ENCODE measurements around the gene ATP5PD.

The ATP5PD gene

GRCh38 chr17:75059369-75060345, 12.9 kb upstream of the ATP5PD start:
- ChIA-PET CTCF (interaction anchor here (0.6 to 15.6 kb wide), 23 partner anchors 10 to 293 kb away, joined by 3 to 117 read pairs (median 4); partner anchors contain the start of genes ARMC7 and KCTD2), POLR2A (interaction anchor here (0.5 to 1.5 kb wide), 11 partner anchors 11 to 113 kb away, joined by 3 to 6 read pairs (median 4); partner anchors contain the start of genes ARMC7, ATP5PD and KCTD2)
- H3K4me3 ChIP-seq (ENCODE audit: low read depth, low read length), result no peak overlapping the region
- 0 out of 2 replicates have a peak overlapping the region, but pooled peaks have one; percentile 44 for H3K27ac ChIP-seq (ENCODE audit: extremely low read depth, low read depth, low read length)
- no peaks in the 10 kb centered on the region for H3K9me3 ChIP-seq (ENCODE audit: control insufficient read depth, insufficient read depth, low read depth, low read length)
- no peaks in the 10 kb centered on the region for H3K4me1 ChIP-seq (ENCODE audit: control insufficient read depth, insufficient read depth, low read length)
- TF ChIP-seq ZXDB (tag by site-specific recombination; IDR thresholded peaks at IDR 0.05) (no peak), ZNF654 (tag by site-specific recombination; IDR thresholded peaks at IDR 0.05; ENCODE audit: low read depth) (peak; percentile 50), SCRT1 (tag by site-specific recombination; IDR thresholded peaks at IDR 0.05; ENCODE audit: borderline replicate concordance) (no peak), ZBTB6 (tag by site-specific recombination; IDR thresholded peaks at IDR 0.05) (0 out of 2 replicates have a peak, but pooled peaks have one; percentile 15)
- H3K36me3 ChIP-seq (ENCODE audit: control insufficient read depth in 2 of 2, insufficient read depth in 1 of 2, low read length in 2 of 2), result peaks cover 42 to 81% of the 10 kb centered on the region in 2 experiments

- no peak overlapping the region for H3K4me3 ChIP-seq (ENCODE audit: low read depth, low read length)
- no peaks in the 10 kb centered on the region for H3K9me3 ChIP-seq (ENCODE audit: control insufficient read depth, insufficient read depth, low read depth, low read length)
- H3K36me3 ChIP-seq (ENCODE audit: control insufficient read depth in 2 of 2, insufficient read depth in 1 of 2, low read length in 2 of 2), result peaks cover 57 to 70% of the 10 kb centered on the region in 2 experiments
- H3K4me1 ChIP-seq (ENCODE audit: control insufficient read depth, insufficient read depth, low read length), result peaks cover 6% of the 10 kb centered on the region; the same call in 1 of the 2 replicates
- no peak overlapping the region for H3K27ac ChIP-seq (ENCODE audit: extremely low read depth, low read depth, low read length)
- ChIA-PET POLR2A (no interaction called here), CTCF (interaction anchor here (0.7 to 1.5 kb wide), 3 partner anchors 9 to 45 kb away, joined by 3 to 5 read pairs (median 3); no protein-coding TSS in a partner anchor)
- TF ChIP-seq KLF16 (tag by site-specific recombination; IDR thresholded peaks at IDR 0.05), result no peak
- no peak for TF ChIP-seq ZNF777 (tag by site-specific recombination; IDR thresholded peaks at IDR 0.05; ENCODE audit: borderline replicate concordance)
- no peak for TF ChIP-seq KLF9 (tag by site-specific recombination; IDR thresholded peaks at IDR 0.05; ENCODE audit: low read depth)
- no peak for TF ChIP-seq ZNF211 (tag by site-specific recombination; IDR thresholded peaks at IDR 0.05; ENCODE audit: low read depth)
- TF ChIP-seq PRDM10 (tag by site-specific recombination; IDR thresholded peaks at IDR 0.05), result no peak
- no peak for TF ChIP-seq ZNF16 (tag by site-specific recombination; IDR thresholded peaks at IDR 0.05; ENCODE audit: low read depth)
- TF ChIP-seq ZNF843 (tag by site-specific recombination; IDR thresholded peaks at IDR 0.05), result no peak
- no peak for TF ChIP-seq OSR2 (tag by site-specific recombination; IDR thresholded peaks at IDR 0.05)
- TF ChIP-seq ZBTB7A (tag by site-specific recombination; IDR thresholded peaks at IDR 0.05; ENCODE audit: low read depth), result no peak
- TF ChIP-seq HOXD13 (CRISPR knock-in tag; IDR thresholded peaks at IDR 0.05; ENCODE audit: borderline replicate concordance), result no peak
- no peak for TF ChIP-seq ZBTB26 (tag by site-specific recombination; optimal IDR thresholded peaks at IDR 0.05)
- no peak for TF ChIP-seq ZBTB8A (tag by site-specific recombination; IDR thresholded peaks at IDR 0.05)
- no peak for TF ChIP-seq TSHZ1 (tag by site-specific recombination; IDR thresholded peaks at IDR 0.05; ENCODE audit: borderline replicate concordance)
- no peak for TF ChIP-seq ZNF292 (tag by site-specific recombination; IDR thresholded peaks at IDR 0.05; ENCODE audit: borderline replicate concordance, low read depth)
- no peak for TF ChIP-seq ZNF791 (tag by site-specific recombination; IDR thresholded peaks at IDR 0.05)
- no peak for TF ChIP-seq REPIN1 (tag by site-specific recombination; IDR thresholded peaks at IDR 0.05; ENCODE audit: low read depth)
- TF ChIP-seq ZNF701 (tag by site-specific recombination; IDR thresholded peaks at IDR 0.05), result no peak
These were observed 5.2 kb upstream of the ATP5PD start for GRCh38 chr17:75051941-75052340.
